HEK293 (cell line): ENCODE results near the gene EIF4G3.

Experiments
- KLF10 ChIP-seq: fragments of 450-650 bp; IDR thresholded peaks from 2 replicates; pipeline ENCODE4 v1.5.1; 2018; ENCODE audit warnings: missing biosample characterization, mild to moderate bottlenecking, missing genetic modification characterization
- TCF7L2 ChIP-seq: IDR thresholded peaks from 2 replicates; pipeline ENCODE4 v1.6.1; 2011; ENCODE audit warnings: low read depth, mild to moderate bottlenecking, inconsistent platforms, low read length, moderate library complexity, borderline replicate concordance
- WT1 ChIP-seq: fragments of 450-650 bp; formaldehyde crosslinking; IDR thresholded peaks from 2 replicates; pipeline ENCODE4 v1.5.1; 2016; ENCODE audit warnings: missing biosample characterization, missing genetic modification characterization
- ZNF274 ChIP-seq, 2 experiments: fragments of 200-500 bp in 1 of 2; fragments of 450-650 bp in 1 of 2; sonication (Bioruptor generic) in 1 of 2; formaldehyde crosslinking in 1 of 2; IDR thresholded peaks; 2 replicates each; pipeline versions ENCODE4 v1.5.1 to v1.6.1; 2014 to 2016; ENCODE audit warnings: borderline replicate concordance in 1 of 2, inconsistent platforms in 1 of 2, low read length in 1 of 2, missing biosample characterization in 1 of 2, missing genetic modification characterization in 1 of 2
- ZNF48 ChIP-seq: fragments of 450-650 bp; formaldehyde crosslinking; IDR thresholded peaks from 2 replicates; pipeline ENCODE4 v1.5.1; 2016; ENCODE audit warnings: missing biosample characterization, missing genetic modification characterization
- ZNF501 ChIP-seq: fragments of 450-650 bp; formaldehyde crosslinking; IDR thresholded peaks from 2 replicates; pipeline ENCODE4 v1.5.1; 2016; ENCODE audit warnings: missing biosample characterization, missing genetic modification characterization
- ZNF561 ChIP-seq: fragments of 450-650 bp; IDR thresholded peaks from 2 replicates; pipeline ENCODE4 v1.5.1; 2018; ENCODE audit warnings: missing biosample characterization, missing genetic modification characterization, borderline replicate concordance
- TF ChIP-seq, protein P1 (sequence below): fragments of 450-650 bp; formaldehyde crosslinking; IDR thresholded peaks from 2 replicates; pipeline ENCODE4 v1.5.1; 2016; ENCODE audit warnings: missing biosample characterization, missing genetic modification characterization
- TF ChIP-seq, protein P2 (sequence below): fragments of 450-650 bp; formaldehyde crosslinking; IDR thresholded peaks from 2 replicates; pipeline ENCODE4 v1.5.1; 2016; ENCODE audit warnings: missing biosample characterization, missing genetic modification characterization
- TF ChIP-seq, protein P3 (sequence below): fragments of 450-650 bp; formaldehyde crosslinking; conservative IDR thresholded peaks from 2 replicates; pipeline ENCODE4 v1.5.1; 2016; ENCODE audit warnings: low read depth, missing biosample characterization, missing genetic modification characterization

- TF ChIP-seq TCF7L2 (no peak), ZNF274 (IDR thresholded peaks at IDR 0.05; ENCODE audit: low read length) (no peak), ZNF274 (tag by site-specific recombination; IDR thresholded peaks at IDR 0.05; ENCODE audit: borderline replicate concordance) (no peak), WT1 (tag by site-specific recombination) (no peak), KLF10 (tag by site-specific recombination) (no peak), ZNF48 (tag by site-specific recombination) (no peak), ZNF561 (tag by site-specific recombination) (no peak), ZNF501 (tag by site-specific recombination) (no peak)
- TF ChIP-seq, protein P1, sequence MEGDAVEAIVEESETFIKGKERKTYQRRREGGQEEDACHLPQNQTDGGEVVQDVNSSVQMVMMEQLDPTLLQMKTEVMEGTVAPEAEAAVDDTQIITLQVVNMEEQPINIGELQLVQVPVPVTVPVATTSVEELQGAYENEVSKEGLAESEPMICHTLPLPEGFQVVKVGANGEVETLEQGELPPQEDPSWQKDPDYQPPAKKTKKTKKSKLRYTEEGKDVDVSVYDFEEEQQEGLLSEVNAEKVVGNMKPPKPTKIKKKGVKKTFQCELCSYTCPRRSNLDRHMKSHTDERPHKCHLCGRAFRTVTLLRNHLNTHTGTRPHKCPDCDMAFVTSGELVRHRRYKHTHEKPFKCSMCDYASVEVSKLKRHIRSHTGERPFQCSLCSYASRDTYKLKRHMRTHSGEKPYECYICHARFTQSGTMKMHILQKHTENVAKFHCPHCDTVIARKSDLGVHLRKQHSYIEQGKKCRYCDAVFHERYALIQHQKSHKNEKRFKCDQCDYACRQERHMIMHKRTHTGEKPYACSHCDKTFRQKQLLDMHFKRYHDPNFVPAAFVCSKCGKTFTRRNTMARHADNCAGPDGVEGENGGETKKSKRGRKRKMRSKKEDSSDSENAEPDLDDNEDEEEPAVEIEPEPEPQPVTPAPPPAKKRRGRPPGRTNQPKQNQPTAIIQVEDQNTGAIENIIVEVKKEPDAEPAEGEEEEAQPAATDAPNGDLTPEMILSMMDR (tag by site-specific recombination): no peak
- TF ChIP-seq, protein P2, sequence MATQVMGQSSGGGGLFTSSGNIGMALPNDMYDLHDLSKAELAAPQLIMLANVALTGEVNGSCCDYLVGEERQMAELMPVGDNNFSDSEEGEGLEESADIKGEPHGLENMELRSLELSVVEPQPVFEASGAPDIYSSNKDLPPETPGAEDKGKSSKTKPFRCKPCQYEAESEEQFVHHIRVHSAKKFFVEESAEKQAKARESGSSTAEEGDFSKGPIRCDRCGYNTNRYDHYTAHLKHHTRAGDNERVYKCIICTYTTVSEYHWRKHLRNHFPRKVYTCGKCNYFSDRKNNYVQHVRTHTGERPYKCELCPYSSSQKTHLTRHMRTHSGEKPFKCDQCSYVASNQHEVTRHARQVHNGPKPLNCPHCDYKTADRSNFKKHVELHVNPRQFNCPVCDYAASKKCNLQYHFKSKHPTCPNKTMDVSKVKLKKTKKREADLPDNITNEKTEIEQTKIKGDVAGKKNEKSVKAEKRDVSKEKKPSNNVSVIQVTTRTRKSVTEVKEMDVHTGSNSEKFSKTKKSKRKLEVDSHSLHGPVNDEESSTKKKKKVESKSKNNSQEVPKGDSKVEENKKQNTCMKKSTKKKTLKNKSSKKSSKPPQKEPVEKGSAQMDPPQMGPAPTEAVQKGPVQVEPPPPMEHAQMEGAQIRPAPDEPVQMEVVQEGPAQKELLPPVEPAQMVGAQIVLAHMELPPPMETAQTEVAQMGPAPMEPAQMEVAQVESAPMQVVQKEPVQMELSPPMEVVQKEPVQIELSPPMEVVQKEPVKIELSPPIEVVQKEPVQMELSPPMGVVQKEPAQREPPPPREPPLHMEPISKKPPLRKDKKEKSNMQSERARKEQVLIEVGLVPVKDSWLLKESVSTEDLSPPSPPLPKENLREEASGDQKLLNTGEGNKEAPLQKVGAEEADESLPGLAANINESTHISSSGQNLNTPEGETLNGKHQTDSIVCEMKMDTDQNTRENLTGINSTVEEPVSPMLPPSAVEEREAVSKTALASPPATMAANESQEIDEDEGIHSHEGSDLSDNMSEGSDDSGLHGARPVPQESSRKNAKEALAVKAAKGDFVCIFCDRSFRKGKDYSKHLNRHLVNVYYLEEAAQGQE (tag by site-specific recombination): no peak
- TF ChIP-seq, protein P3, sequence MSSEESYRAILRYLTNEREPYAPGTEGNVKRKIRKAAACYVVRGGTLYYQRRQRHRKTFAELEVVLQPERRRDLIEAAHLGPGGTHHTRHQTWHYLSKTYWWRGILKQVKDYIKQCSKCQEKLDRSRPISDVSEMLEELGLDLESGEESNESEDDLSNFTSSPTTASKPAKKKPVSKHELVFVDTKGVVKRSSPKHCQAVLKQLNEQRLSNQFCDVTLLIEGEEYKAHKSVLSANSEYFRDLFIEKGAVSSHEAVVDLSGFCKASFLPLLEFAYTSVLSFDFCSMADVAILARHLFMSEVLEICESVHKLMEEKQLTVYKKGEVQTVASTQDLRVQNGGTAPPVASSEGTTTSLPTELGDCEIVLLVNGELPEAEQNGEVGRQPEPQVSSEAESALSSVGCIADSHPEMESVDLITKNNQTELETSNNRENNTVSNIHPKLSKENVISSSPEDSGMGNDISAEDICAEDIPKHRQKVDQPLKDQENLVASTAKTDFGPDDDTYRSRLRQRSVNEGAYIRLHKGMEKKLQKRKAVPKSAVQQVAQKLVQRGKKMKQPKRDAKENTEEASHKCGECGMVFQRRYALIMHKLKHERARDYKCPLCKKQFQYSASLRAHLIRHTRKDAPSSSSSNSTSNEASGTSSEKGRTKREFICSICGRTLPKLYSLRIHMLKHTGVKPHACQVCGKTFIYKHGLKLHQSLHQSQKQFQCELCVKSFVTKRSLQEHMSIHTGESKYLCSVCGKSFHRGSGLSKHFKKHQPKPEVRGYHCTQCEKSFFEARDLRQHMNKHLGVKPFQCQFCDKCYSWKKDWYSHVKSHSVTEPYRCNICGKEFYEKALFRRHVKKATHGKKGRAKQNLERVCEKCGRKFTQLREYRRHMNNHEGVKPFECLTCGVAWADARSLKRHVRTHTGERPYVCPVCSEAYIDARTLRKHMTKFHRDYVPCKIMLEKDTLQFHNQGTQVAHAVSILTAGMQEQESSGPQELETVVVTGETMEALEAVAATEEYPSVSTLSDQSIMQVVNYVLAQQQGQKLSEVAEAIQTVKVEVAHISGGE (tag by site-specific recombination): no peak
These were observed 346.3 kb downstream of the EIF4G3 start for GRCh38 chr1:20830378-20830777.
